BLaER1 treated with 17β-estradiol and CSF1 and Interleukin-3, amounts not matched to agents 10 nM and 100 nM (cell line): Measurements from ENCODE around the gene RIPK4.
A peak's percentile ranks its signal among the peaks of the same experiment; 100 is the strongest.
"Not testable (repeated sequence)": the region's sequence is repeated elsewhere in the genome, so short reads cannot be mapped to it uniquely, and the experiment has no call there.

Source experiments
- H3K27ac ChIP-seq, 11 experiments: shearing (Covaris generic); formaldehyde crosslinking; 2 replicates each; pipeline ENCODE4 v1.8.1; 2022
- H3K27me3 ChIP-seq, 11 experiments: shearing (Covaris generic); formaldehyde crosslinking; 2 replicates each; pipeline ENCODE4 v1.8.1; 2022
- H3K36me3 ChIP-seq, 11 experiments: shearing (Covaris generic); formaldehyde crosslinking; 2 replicates each; pipeline ENCODE4 v1.8.1; 2022
- H3K4me1 ChIP-seq, 10 experiments: shearing (Covaris generic); formaldehyde crosslinking; 2 replicates each; pipeline ENCODE4 v1.8.1; 2022
- H3K4me2 ChIP-seq, 11 experiments: shearing (Covaris generic); formaldehyde crosslinking; 2 replicates each; pipeline ENCODE4 v1.8.1; 2022
- H3K4me3 ChIP-seq, 10 experiments: shearing (Covaris generic); formaldehyde crosslinking; 2 replicates each; pipeline ENCODE4 v1.8.1; 2022
- H3K9ac ChIP-seq, 11 experiments: shearing (Covaris generic); formaldehyde crosslinking; 2 replicates each; pipeline ENCODE4 v1.8.1; 2022
- H3K9me3 ChIP-seq, 11 experiments: shearing (Covaris generic); formaldehyde crosslinking; replicated peaks in 1 of 11; 2 replicates each; pipeline ENCODE4 v1.8.1; 2022
- H4K20me1 ChIP-seq, 11 experiments: shearing (Covaris generic); formaldehyde crosslinking; 2 replicates each; pipeline ENCODE4 v1.8.1; 2022
- Cebpa-rat ChIP-seq, 11 experiments: shearing (Covaris generic); IDR thresholded peaks; 2 replicates each; pipeline ENCODE4 v1.8.1; 2022

RIPK4 gene

DNA sequence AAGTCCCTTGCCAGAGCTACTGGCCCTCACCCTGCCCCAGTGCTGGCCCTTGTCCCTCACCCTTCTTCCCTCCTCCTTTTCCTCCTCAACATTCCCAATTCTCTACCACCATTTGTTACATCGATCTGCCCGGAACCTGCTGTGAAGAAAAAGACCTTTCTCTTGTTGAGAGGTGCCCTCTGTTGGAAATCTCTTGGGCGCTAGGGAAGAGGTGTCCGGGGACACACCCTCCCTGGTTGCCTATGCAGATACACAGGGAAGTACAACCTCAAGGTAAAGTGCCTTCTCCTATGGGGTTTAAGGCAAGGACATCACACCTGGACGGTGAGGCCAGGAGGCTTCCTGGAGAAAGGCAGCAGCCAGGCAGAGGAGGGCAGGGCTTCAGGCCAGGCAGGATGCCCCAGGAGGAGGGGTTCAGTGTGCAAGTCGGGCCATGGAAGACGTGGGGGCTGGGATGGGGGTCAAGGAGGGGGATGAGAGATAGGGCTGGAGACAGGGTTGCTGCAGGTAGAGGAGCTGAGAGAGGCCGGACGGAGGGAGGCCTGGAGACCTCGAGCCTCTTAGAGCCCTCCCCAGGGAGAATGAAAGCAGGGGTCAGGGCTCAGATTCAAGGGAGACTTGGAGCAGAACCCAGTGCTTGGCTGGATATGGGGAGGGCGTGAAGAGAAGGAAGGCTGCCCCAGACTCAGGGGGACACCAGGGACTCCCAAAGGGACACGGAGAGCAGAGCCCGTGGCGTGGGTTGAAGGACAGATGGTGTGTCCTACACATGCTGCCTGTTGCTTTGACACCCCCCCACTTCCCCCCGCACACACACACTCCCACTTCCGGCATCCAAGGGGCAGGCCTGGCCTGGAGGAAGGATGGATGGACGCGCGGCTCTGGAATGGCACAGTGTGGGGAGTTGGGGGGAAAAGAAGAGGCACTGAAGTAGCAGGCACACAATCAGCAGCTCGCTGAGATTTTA, 44.5 kb downstream of the RIPK4 start:
- Histone ChIP-seq H3K27me3 (peaks cover 9 to 31% (median 23%) of the 10 kb centered on the region in 11 experiments), H3K36me3 (no peaks in the 10 kb centered on the region), H3K4me1 (peaks cover 18 to 44% (median 30%) of the 10 kb centered on the region in 10 experiments), H3K9ac (no peak overlapping the region), H3K9me3 (peaks cover 0 to 12% (median 4%) of the 10 kb centered on the region in 11 experiments; a peak in 7 of 22 replicates), H3K4me2 (peak overlapping the region in 2 of 11 experiments; percentile 17 to 21; a peak in 1 of 22 replicates), H4K20me1 (no peaks in the 10 kb centered on the region; a peak in 1 of 22 replicates), H3K27ac (no peak overlapping the region; a peak in 1 of 22 replicates), H3K4me3 (no peak overlapping the region)
- no peak for TF ChIP-seq Cebpa-rat (IDR thresholded peaks at IDR 0.05)

DNA sequence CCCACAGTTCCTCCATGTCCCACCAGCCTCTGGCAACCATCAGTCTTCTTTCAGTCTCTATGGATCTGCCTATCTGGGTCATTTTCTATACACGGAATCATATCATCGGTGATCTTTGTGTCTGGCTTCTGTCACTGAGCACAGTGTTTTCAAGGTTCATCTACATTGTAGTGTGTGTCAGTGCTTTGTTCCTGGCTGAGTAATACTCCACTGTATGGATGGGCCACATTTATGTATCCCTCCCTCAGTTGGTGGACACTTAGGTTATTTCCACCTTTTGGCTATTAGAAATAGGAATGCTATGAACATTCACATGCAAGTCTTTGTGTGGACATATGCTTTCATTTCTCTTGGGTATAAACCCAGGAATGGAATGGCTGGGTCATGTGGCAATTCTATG, 46.6 kb downstream of the RIPK4 start:
- Histone ChIP-seq H3K4me2 (no peak overlapping the region), H3K36me3 (no peaks in the 10 kb centered on the region), H3K9me3 (peaks cover 0 to 12% (median 4%) of the 10 kb centered on the region in 11 experiments; a peak in 7 of 22 replicates), H3K9ac (no peak overlapping the region), H4K20me1 (no peaks in the 10 kb centered on the region; a peak in 1 of 22 replicates), H3K27ac (no peak overlapping the region), H3K4me1 (peaks cover 10 to 41% (median 31%) of the 10 kb centered on the region in 10 experiments), H3K4me3 (no peak overlapping the region), H3K27me3 (peaks cover under 1 to 17% (median 8%) of the 10 kb centered on the region in 11 experiments)
- no peak for TF ChIP-seq Cebpa-rat (IDR thresholded peaks at IDR 0.05)

DNA sequence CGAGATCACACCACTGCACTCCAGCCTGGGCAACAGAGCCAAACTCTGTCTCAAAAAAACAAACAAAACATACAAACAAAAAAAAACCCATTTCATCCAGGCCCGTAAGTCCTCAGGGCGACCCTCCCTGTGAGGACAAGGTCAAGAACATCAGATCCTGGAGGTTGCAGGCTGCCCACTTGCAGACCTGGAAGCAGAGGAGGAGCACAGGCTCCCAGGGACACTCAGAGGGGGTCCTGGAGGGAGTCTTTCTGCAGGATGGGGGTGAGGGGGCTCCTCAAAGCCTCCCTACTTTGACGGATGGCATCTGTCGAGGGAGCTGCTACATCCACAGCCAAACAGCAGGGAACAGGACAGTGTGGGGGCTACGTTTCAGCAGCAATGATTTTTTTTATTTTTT, 47.2 kb downstream of the RIPK4 start:
- H3K4me1 ChIP-seq: peaks cover 10 to 41% (median 31%) of the 10 kb centered on the region in 10 experiments
- H4K20me1 ChIP-seq: no peaks in the 10 kb centered on the region; a peak in 1 of 22 replicates
- peaks cover 0 to 12% (median 4%) of the 10 kb centered on the region in 11 experiments; a peak in 7 of 22 replicates for H3K9me3 ChIP-seq
- no peak overlapping the region for H3K4me3 ChIP-seq
- H3K4me2 ChIP-seq: no peak overlapping the region
- H3K27me3 ChIP-seq: peaks cover 0 to 13% (median 7%) of the 10 kb centered on the region in 11 experiments; a peak in 12 of 22 replicates
- H3K27ac ChIP-seq: no peak overlapping the region
- no peaks in the 10 kb centered on the region for H3K36me3 ChIP-seq
- no peak for TF ChIP-seq Cebpa-rat (IDR thresholded peaks at IDR 0.05)
- no peak overlapping the region for H3K9ac ChIP-seq

DNA sequence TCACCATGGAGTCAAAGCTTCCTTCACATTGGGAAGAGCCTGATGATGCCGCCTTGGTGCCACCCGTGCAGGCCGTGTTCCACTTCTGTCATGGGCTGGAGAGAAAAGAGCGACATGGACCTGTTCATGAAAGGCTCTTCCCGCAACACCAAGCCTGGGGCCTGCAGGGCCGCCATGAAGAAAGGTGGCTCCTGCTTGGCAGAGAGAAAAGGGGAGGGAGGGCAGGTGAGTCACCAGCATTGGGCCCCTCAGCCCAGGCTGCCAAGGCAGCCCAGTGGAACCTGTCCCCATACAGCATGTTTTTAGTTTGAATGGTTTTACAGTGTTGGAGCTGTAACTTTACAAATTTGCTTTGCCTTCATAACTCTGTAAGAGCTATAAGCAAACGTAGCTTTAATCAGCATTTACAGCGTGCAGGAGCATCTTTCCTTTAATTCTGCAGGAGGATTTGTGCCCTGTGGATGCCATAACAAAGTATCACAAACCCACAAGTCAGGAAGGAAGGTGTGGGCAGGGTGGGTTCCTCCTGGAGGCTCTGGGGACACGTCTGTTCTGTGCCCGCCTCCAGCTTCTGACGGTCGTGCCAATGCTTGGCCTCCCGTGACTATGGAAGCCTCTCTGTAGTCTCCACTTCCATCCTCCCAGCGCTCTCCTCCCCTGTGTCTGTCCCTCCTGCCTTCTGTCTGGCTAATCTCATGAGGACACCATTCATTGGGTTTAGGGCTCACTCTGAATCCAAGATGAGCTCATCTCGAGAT, 49.1 kb downstream of the RIPK4 start:
- Histone ChIP-seq H3K27ac (peak overlapping the region in 1 of 11 experiments; percentile 34; a peak in 2 of 22 replicates), H4K20me1 (peaks cover 0 to 3% (median 0%) of the 10 kb centered on the region in 11 experiments; a peak in 2 of 22 replicates), H3K27me3 (peaks cover 0 to 5% (median 0%) of the 10 kb centered on the region in 11 experiments; a peak in 2 of 22 replicates), H3K36me3 (no peaks in the 10 kb centered on the region), H3K9ac (no peak overlapping the region), H3K4me1 (peaks cover 10 to 41% (median 31%) of the 10 kb centered on the region in 10 experiments), H3K9me3 (peaks cover 0 to 12% (median 4%) of the 10 kb centered on the region in 11 experiments; a peak in 7 of 22 replicates), H3K4me2 (peak overlapping the region; percentile 42 to 81 (median 69)), H3K4me3 (no peak overlapping the region)
- no peak for TF ChIP-seq Cebpa-rat (IDR thresholded peaks at IDR 0.05)

DNA sequence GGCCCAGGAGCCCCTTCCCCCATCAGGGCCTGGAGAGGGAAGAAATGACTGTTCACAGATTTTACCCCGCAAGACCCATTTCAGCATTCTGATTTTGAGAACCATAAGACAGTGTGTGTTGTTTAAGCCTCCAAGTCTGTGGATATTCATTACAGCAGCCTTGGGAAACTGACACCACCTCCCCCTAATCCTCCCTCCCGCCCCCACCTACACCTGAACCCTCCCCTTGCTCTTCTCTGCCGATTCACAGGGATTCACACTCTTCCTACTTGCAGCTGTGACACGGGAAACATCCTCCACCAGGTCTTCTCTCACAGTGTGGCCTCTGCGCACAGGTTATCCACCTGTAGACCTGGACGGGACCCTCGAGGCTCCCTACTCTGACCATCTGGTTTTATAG, 50.1 kb downstream of the RIPK4 start:
- Histone ChIP-seq H3K4me3 (no peak overlapping the region), H3K9me3 (peaks cover 0 to 6% (median 2%) of the 10 kb centered on the region in 11 experiments; a peak in 7 of 22 replicates), H3K4me2 (peak overlapping the region in 9 of 11 experiments; percentile 60 to 81 (median 69); a peak in 15 of 22 replicates), H3K27ac (no peak overlapping the region), H3K27me3 (peaks cover 0 to 5% (median 0%) of the 10 kb centered on the region in 11 experiments; a peak in 2 of 22 replicates), H4K20me1 (peaks cover 0 to 3% (median 0%) of the 10 kb centered on the region in 11 experiments; a peak in 2 of 22 replicates), H3K4me1 (peaks cover 10 to 39% (median 31%) of the 10 kb centered on the region in 10 experiments), H3K9ac (no peak overlapping the region; a peak in 1 of 22 replicates), H3K36me3 (no peaks in the 10 kb centered on the region)
- no peak for TF ChIP-seq Cebpa-rat (IDR thresholded peaks at IDR 0.05)

DNA sequence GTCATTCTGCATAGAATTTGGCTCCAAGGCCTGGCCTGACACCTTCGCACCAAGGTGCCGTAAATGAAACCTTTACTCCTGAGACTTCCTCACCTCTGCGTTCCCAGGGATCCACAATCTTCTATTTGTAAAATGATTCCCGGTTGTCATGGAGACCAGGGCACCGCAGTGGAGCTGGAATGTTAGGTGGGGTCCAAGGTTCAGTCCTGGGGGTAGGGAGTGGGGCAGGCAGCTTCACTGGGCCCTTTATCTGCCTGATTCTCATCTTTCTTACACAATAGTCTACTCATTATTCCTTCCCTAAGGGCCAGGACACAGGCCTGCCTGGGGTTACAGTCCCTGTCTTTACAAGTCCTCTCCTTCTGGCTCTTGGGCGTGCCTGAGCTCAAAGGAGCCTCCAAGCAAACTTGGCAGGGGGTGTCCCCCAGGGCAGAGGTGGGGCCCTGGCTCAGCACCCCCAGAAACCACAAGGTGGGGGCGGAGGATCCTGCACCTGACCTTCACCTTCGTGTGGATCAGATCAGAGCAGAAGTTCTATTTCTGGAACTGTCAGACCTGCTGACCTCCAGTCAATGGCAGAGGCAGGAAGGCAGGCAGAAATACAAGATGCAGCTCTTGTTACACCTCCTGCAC, 51.1 kb downstream of the RIPK4 start:
- H3K36me3 ChIP-seq: no peaks in the 10 kb centered on the region
- peaks cover 10 to 34% (median 31%) of the 10 kb centered on the region in 10 experiments for H3K4me1 ChIP-seq
- peaks cover 0 to 3% (median 0%) of the 10 kb centered on the region in 11 experiments; a peak in 2 of 22 replicates for H4K20me1 ChIP-seq
- H3K27me3 ChIP-seq: peaks cover 0 to 5% (median 0%) of the 10 kb centered on the region in 11 experiments; a peak in 2 of 22 replicates
- H3K9ac ChIP-seq: no peak overlapping the region
- H3K4me3 ChIP-seq: no peak overlapping the region
- peak overlapping the region in 7 of 11 experiments; percentile 36 to 78 (median 69); a peak in 8 of 22 replicates for H3K4me2 ChIP-seq
- H3K27ac ChIP-seq: no peak overlapping the region
- H3K9me3 ChIP-seq: no peaks in the 10 kb centered on the region; a peak in 1 of 22 replicates
- TF ChIP-seq Cebpa-rat (IDR thresholded peaks at IDR 0.05): no peak

DNA sequence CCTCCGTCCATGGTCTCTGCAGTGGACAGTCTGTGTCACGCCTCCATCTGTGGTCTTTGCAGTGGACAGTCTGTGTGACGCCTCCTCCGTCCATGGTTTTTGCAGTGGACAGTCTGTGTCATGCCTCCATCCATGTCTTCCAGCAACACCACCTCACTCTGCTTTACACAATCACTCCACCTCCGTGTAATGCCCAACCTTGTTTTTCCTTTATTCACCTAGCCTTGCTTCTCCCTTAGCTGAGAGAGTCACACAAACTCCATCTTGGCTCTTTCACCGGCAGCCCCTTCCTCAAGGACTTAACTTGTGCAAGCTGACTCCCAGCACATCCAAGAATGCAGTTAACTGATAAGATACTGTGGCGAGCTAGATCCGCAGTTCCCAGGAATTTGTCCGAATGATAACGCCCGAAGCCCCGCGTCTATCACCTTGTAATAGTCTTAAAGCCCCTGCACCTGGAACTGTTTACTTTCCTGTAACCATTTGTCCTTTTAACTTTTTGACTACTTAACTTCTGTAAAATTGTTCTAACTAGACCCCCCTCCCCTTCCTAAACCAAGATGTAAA, 52.5 kb downstream of the RIPK4 start:
- not testable (repeated sequence) for H3K4me3 ChIP-seq, H3K9me3 ChIP-seq, H3K4me2 ChIP-seq, H3K27me3 ChIP-seq, H3K27ac ChIP-seq, H3K36me3 ChIP-seq, H3K9ac ChIP-seq, H4K20me1 ChIP-seq
- peaks cover 10 to 34% (median 30%) of the 10 kb centered on the region in 10 experiments for H3K4me1 ChIP-seq
